Natural killer cell (primary cell): ENCODE results near the gene TP53. TPM values are rescaled to one million over a fixed set of nuclear protein-coding genes. Genes with fewer than 3 reads are reported as not detected.

Experiments
- ATAC-seq, 3 donors: fragments of 150-1000 bp in 2 of 3; fragments of 200-7000 bp in 1 of 3; cut with Tn5 transposase; 1 replicate in 1 of 3; 2 replicates in 2 of 3; pipeline ENCODE4 v1.10.0; 2021; ENCODE audit warnings: mild to moderate bottlenecking in 2 of 3, moderate library complexity in 2 of 3
- DNase-seq, 2 donors: peaks; one replicate each; pipeline versions ENCODE4 v3.0.0 to v3.0.0-alpha.2; 2013 to 2021; ENCODE audit warnings: mixed read lengths in 1 of 2
- H3K27ac ChIP-seq: one replicate; pipeline ENCODE4 v1.5.1; 2013; ENCODE audit warnings: mild to moderate bottlenecking, low read length
- H3K27me3 ChIP-seq: one replicate; pipeline ENCODE4 v1.6.1; 2013; ENCODE audit warnings: low read length; ENCODE audit not compliant: control insufficient read depth, insufficient read depth
- H3K36me3 ChIP-seq: one replicate; pipeline ENCODE4 v1.6.1; 2013; ENCODE audit warnings: low read length; ENCODE audit not compliant: control insufficient read depth, insufficient read depth
- H3K4me1 ChIP-seq: one replicate; pipeline ENCODE4 v1.6.1; 2013; ENCODE audit warnings: low read length; ENCODE audit not compliant: control insufficient read depth, insufficient read depth
- H3K4me3 ChIP-seq: one replicate; pipeline ENCODE4 v1.5.1; 2013; ENCODE audit warnings: low read length
- H3K9me3 ChIP-seq: one replicate; pipeline ENCODE4 v1.6.1; 2013; ENCODE audit warnings: low read length; ENCODE audit not compliant: control insufficient read depth, insufficient read depth
- H3K27ac Mint-ChIP-seq, 2 donors: one replicate each; pipeline ENCODE4 v1.8.0; 2022; ENCODE audit warnings: mild to moderate bottlenecking in 2 of 2, mixed read lengths in 2 of 2, moderate library complexity in 1 of 2
- H3K27me3 Mint-ChIP-seq, 2 donors: one replicate each; pipeline ENCODE4 v1.8.0; 2022; ENCODE audit warnings: low read depth in 2 of 2, mixed read lengths in 2 of 2
- H3K36me3 Mint-ChIP-seq: one replicate; pipeline ENCODE4 v1.8.0; 2022; ENCODE audit warnings: mixed read lengths
- H3K4me1 Mint-ChIP-seq, 2 donors: one replicate each; pipeline ENCODE4 v1.8.0; 2022; ENCODE audit warnings: mixed read lengths in 2 of 2
- H3K4me3 Mint-ChIP-seq: one replicate; pipeline ENCODE4 v1.8.0; 2022; ENCODE audit warnings: mild to moderate bottlenecking, moderate library complexity, mixed read lengths
- H3K9me3 Mint-ChIP-seq, 2 donors: one replicate each; pipeline ENCODE4 v1.8.0; 2022; ENCODE audit warnings: mixed read lengths in 2 of 2
- CTCF ChIP-seq: fragments of 200-600 bp; IDR thresholded peaks from one replicate; pipeline ENCODE4 v1.8.0; 2022; ENCODE audit warnings: antibody characterized with exemption
- WGBS: methylation state at CpG from one replicate; pipeline ENCODE4 v1.1.7; 2013; ENCODE audit warnings: missing lambda C conversion rate; ENCODE audit not compliant: insufficient coverage; 5-methylcytosine and 5-hydroxymethylcytosine counted together
- intact Hi-C: fragments of 100-400 bp; cut with micrococcal nuclease; formaldehyde crosslinking; loops from one replicate; pipeline ENCODE4 v1.14.2; 2022
- total RNA-seq, 4 donors: library from RNA; stranded (reverse); fragments of 120-200 nt in 1 of 4; gene quantifications; one replicate each; pipeline versions ENCODE4 v1.2.3 to v1.2.4, GENCODE V29; 2013 to 2022

The TP53 gene
- total RNA-seq, 3 donors from 2014 or later (not counting 1 experiment from before 2014, with no cell fraction given) = 56.5 to 65.5 (median 62.0) TPM

- H3K27ac ChIP-seq = no peak overlapping the region
- H3K4me3 ChIP-seq = no peak overlapping the region
- 89% methylated on average over 5 of the region's 7 CpGs for WGBS
- DNase-seq (peak in 1 of 2 donors; percentile 12), ATAC-seq (peak in 1 of 3 donors; percentile 44)
- intact Hi-C loops = no loop called here
- H3K36me3 ChIP-seq = no peaks in the 10 kb centered on the region
- no peaks in the 10 kb centered on the region for H3K36me3 Mint-ChIP-seq
- H3K27me3 ChIP-seq = peaks cover 22% of the 10 kb centered on the region
- H3K27me3 Mint-ChIP-seq = peaks cover 49 to 55% of the 10 kb centered on the region in 2 donors
- H3K4me1 ChIP-seq = peaks cover 6% of the 10 kb centered on the region
- no peaks in the 10 kb centered on the region for H3K9me3 ChIP-seq
- no peak overlapping the region for H3K4me3 Mint-ChIP-seq
- H3K4me1 Mint-ChIP-seq = peaks cover 15 to 19% of the 10 kb centered on the region in 2 donors
- no peak for TF ChIP-seq CTCF
- H3K27ac Mint-ChIP-seq = no peak overlapping the region
- no peaks in the 10 kb centered on the region for H3K9me3 Mint-ChIP-seq
These were observed 23.9 kb upstream of the TP53 start for GRCh38 chr17:7711051-7711755.

- no peak for ATAC-seq
- no peak overlapping the region for H3K27ac Mint-ChIP-seq
- Histone ChIP-seq H3K4me1 (peaks cover 6% of the 10 kb centered on the region), H3K9me3 (no peaks in the 10 kb centered on the region), H3K27ac (no peak overlapping the region), H3K4me3 (no peak overlapping the region), H3K27me3 (peaks cover 22% of the 10 kb centered on the region), H3K36me3 (no peaks in the 10 kb centered on the region)
- peaks cover 47 to 53% of the 10 kb centered on the region in 2 donors for H3K27me3 Mint-ChIP-seq
- intact Hi-C loops = no loop called here
- DNase-seq = no peak
- H3K9me3 Mint-ChIP-seq = no peaks in the 10 kb centered on the region
- no peak for TF ChIP-seq CTCF
- WGBS = 85% methylated on average over 7 of the region's 7 CpGs
- no peak overlapping the region for H3K4me3 Mint-ChIP-seq
- H3K4me1 Mint-ChIP-seq = peaks cover 15 to 24% of the 10 kb centered on the region in 2 donors
- no peaks in the 10 kb centered on the region for H3K36me3 Mint-ChIP-seq
These were observed 23.0 kb upstream of the TP53 start for GRCh38 chr17:7710301-7710700.

DNA sequence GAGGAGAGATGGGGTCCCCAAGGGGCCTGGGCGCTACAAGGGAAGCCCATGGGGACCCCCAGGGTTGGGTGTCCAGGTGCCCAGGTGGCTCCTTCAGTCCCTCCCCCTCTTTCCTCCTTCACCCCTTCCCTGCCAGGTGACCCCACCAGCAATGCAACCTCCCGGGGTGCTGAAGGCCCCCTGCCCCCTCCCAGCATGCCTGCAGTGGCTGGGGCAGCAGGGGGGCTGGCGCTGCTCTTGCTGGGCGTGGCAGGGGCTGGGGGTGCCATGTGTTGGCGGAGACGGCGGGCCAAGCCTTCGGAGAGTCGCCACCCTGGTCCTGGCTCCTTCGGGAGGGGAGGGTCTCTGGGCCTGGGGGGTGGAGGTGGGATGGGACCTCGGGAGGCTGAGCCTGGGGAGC, 21.7 kb upstream of the TP53 start:
- Mint-ChIP-seq H3K27me3 (peaks cover 45 to 51% of the 10 kb centered on the region in 2 donors), H3K27ac (no peak overlapping the region), H3K4me1 (peaks cover 15 to 33% of the 10 kb centered on the region in 2 donors), H3K36me3 (no peaks in the 10 kb centered on the region), H3K4me3 (no peak overlapping the region), H3K9me3 (no peaks in the 10 kb centered on the region)
- Histone ChIP-seq H3K27me3 (peaks cover 21% of the 10 kb centered on the region), H3K27ac (no peak overlapping the region), H3K36me3 (no peaks in the 10 kb centered on the region), H3K9me3 (no peaks in the 10 kb centered on the region), H3K4me1 (peaks cover 16% of the 10 kb centered on the region), H3K4me3 (no peak overlapping the region)
- TF ChIP-seq CTCF = no peak
- DNase-seq (no peak), ATAC-seq (no peak)
- intact Hi-C loops = no loop called here
- WGBS = 89% methylated on average over 8 of the region's 11 CpGs
